Skeletal muscle tissue (tissue), 4 donors: ENCODE data around the gene EIF2B2. TPM values are rescaled to one million over a fixed set of nuclear protein-coding genes. Genes with fewer than 3 reads are reported as not detected.

Source experiments
- H3K27ac ChIP-seq: one replicate; pipeline ENCODE4 v1.7.0; 2013; ENCODE audit warnings: mild to moderate bottlenecking, low read depth, low read length, inconsistent platforms
- H3K27me3 ChIP-seq, 3 donors: one replicate each; pipeline ENCODE4 v1.7.0; 2013; ENCODE audit warnings: low read length in 3 of 3; ENCODE audit not compliant: control insufficient read depth in 3 of 3, insufficient read depth in 3 of 3
- H3K36me3 ChIP-seq, 3 donors: one replicate each; pipeline ENCODE4 v1.7.0; 2013; ENCODE audit warnings: low read length in 3 of 3; ENCODE audit not compliant: control insufficient read depth in 3 of 3, insufficient read depth in 3 of 3
- H3K4me1 ChIP-seq, 3 donors: one replicate each; pipeline ENCODE4 v1.7.0; 2013; ENCODE audit warnings: low read length in 3 of 3, mild to moderate bottlenecking in 3 of 3; ENCODE audit not compliant: control insufficient read depth in 3 of 3, insufficient read depth in 3 of 3
- H3K4me3 ChIP-seq, 3 donors: one replicate each; pipeline ENCODE4 v1.7.0; 2013; ENCODE audit warnings: low read length in 3 of 3
- H3K9ac ChIP-seq, 3 donors: one replicate each; pipeline ENCODE4 v1.7.0; 2013; ENCODE audit warnings: low read length in 3 of 3, mild to moderate bottlenecking in 3 of 3, moderate library complexity in 2 of 3, low read depth in 1 of 3
- H3K9me3 ChIP-seq, 3 donors: one replicate each; pipeline ENCODE4 v1.7.0; 2013; ENCODE audit warnings: low read length in 3 of 3; ENCODE audit not compliant: control insufficient read depth in 3 of 3
- total RNA-seq: library from RNA; depleted of rRNA; stranded (reverse); fragments of >200 nt; gene quantifications from one replicate; pipeline ENCODE4 v1.2.3, GENCODE V29; 2014
- donor health status: Osteomylitis.

Gene EIF2B2
- total RNA-seq, 1 donor from 2014 or later, result 18.8 TPM

- no peaks in the 10 kb centered on the region for H3K27me3 ChIP-seq
- peak overlapping the region in 2 of 3 donors; percentile 18 to 60 for H3K9ac ChIP-seq
- no peaks in the 10 kb centered on the region for H3K36me3 ChIP-seq
- peak overlapping the region; percentile 32 for H3K27ac ChIP-seq
- H3K4me1 ChIP-seq, result peaks cover 42 to 53% (median 52%) of the 10 kb centered on the region in 3 donors
- H3K9me3 ChIP-seq, result no peaks in the 10 kb centered on the region
- no peak overlapping the region for H3K4me3 ChIP-seq
Measured at GRCh38 chr14:74979442-74980397, 23.0 kb upstream of the EIF2B2 start.

GRCh38 chr14:74980398-74980730 lies 22.4 kb upstream of the EIF2B2 start:
- no peak overlapping the region for H3K4me3 ChIP-seq
- no peaks in the 10 kb centered on the region for H3K9me3 ChIP-seq
- peaks cover 43 to 49% (median 47%) of the 10 kb centered on the region in 3 donors for H3K4me1 ChIP-seq
- no peaks in the 10 kb centered on the region for H3K36me3 ChIP-seq
- no peaks in the 10 kb centered on the region for H3K27me3 ChIP-seq
- peak overlapping the region in 2 of 3 donors; percentile 18 to 60 for H3K9ac ChIP-seq
- H3K27ac ChIP-seq, result peak overlapping the region; percentile 32

- Histone ChIP-seq H3K9me3 (no peaks in the 10 kb centered on the region), H3K27ac (peak overlapping the region; percentile 30), H3K36me3 (no peaks in the 10 kb centered on the region), H3K4me1 (peaks cover 42 to 43% (median 42%) of the 10 kb centered on the region in 3 donors), H3K9ac (peak overlapping the region in 2 of 3 donors; percentile 30 to 60), H3K4me3 (peak overlapping the region in 1 of 3 donors; percentile 35), H3K27me3 (no peaks in the 10 kb centered on the region)
Measured at GRCh38 chr14:74980731-74981461, 21.8 kb upstream of the EIF2B2 start.

- no peaks in the 10 kb centered on the region for H3K27me3 ChIP-seq
- peak overlapping the region in 1 of 3 donors; percentile 30 for H3K9ac ChIP-seq
- peak overlapping the region; percentile 13 for H3K27ac ChIP-seq
- peaks cover 37 to 42% (median 42%) of the 10 kb centered on the region in 3 donors for H3K4me1 ChIP-seq
- H3K4me3 ChIP-seq, result no peak overlapping the region
- no peaks in the 10 kb centered on the region for H3K36me3 ChIP-seq
- no peaks in the 10 kb centered on the region for H3K9me3 ChIP-seq
Measured at GRCh38 chr14:74981462-74981782, 21.3 kb upstream of the EIF2B2 start.

GRCh38 chr14:74981833-74982232 lies 20.9 kb upstream of the EIF2B2 start:
- H3K27ac ChIP-seq, result no peak overlapping the region
- peaks cover 36 to 42% (median 42%) of the 10 kb centered on the region in 3 donors for H3K4me1 ChIP-seq
- H3K27me3 ChIP-seq, result no peaks in the 10 kb centered on the region
- H3K9me3 ChIP-seq, result no peaks in the 10 kb centered on the region
- no peaks in the 10 kb centered on the region for H3K36me3 ChIP-seq
- H3K4me3 ChIP-seq, result no peak overlapping the region
- H3K9ac ChIP-seq, result no peak overlapping the region

- H3K27ac ChIP-seq, result no peak overlapping the region
- H3K36me3 ChIP-seq, result no peaks in the 10 kb centered on the region
- H3K4me1 ChIP-seq, result peaks cover 37 to 42% (median 40%) of the 10 kb centered on the region in 3 donors
- H3K9me3 ChIP-seq, result no peaks in the 10 kb centered on the region
- no peak overlapping the region for H3K9ac ChIP-seq
- no peak overlapping the region for H3K4me3 ChIP-seq
- no peaks in the 10 kb centered on the region for H3K27me3 ChIP-seq
Measured at GRCh38 chr14:74982661-74983060, 20.1 kb upstream of the EIF2B2 start.

GRCh38 chr14:74983343-74983742 lies 19.4 kb upstream of the EIF2B2 start:
- peaks cover 38 to 46% (median 42%) of the 10 kb centered on the region in 3 donors for H3K4me1 ChIP-seq
- no peak overlapping the region for H3K4me3 ChIP-seq
- no peaks in the 10 kb centered on the region for H3K36me3 ChIP-seq
- no peak overlapping the region for H3K27ac ChIP-seq
- H3K27me3 ChIP-seq, result no peaks in the 10 kb centered on the region
- no peak overlapping the region for H3K9ac ChIP-seq
- H3K9me3 ChIP-seq, result no peaks in the 10 kb centered on the region

- no peaks in the 10 kb centered on the region for H3K36me3 ChIP-seq
- H3K9me3 ChIP-seq, result no peaks in the 10 kb centered on the region
- no peaks in the 10 kb centered on the region for H3K27me3 ChIP-seq
- peak overlapping the region; percentile 19 for H3K27ac ChIP-seq
- H3K4me1 ChIP-seq, result peaks cover 28 to 39% (median 36%) of the 10 kb centered on the region in 3 donors
- no peak overlapping the region for H3K4me3 ChIP-seq
- no peak overlapping the region for H3K9ac ChIP-seq
Measured at GRCh38 chr14:74984236-74985027, 18.3 kb upstream of the EIF2B2 start.

- no peaks in the 10 kb centered on the region for H3K9me3 ChIP-seq
- no peaks in the 10 kb centered on the region for H3K27me3 ChIP-seq
- peaks cover 23 to 33% (median 31%) of the 10 kb centered on the region in 3 donors for H3K4me1 ChIP-seq
- no peak overlapping the region for H3K9ac ChIP-seq
- H3K27ac ChIP-seq, result peak overlapping the region; percentile 19
- H3K4me3 ChIP-seq, result no peak overlapping the region
- H3K36me3 ChIP-seq, result no peaks in the 10 kb centered on the region
Measured at GRCh38 chr14:74985028-74985310, 17.8 kb upstream of the EIF2B2 start.
